ENCODE results near the gene C1orf198. TPM values are rescaled to one million over a fixed set of nuclear protein-coding genes. Genes with fewer than 3 reads are reported as not detected.
A peak's percentile ranks its signal among the peaks of the same experiment; 100 is the strongest.

Gene C1orf198
- total and polyA plus RNA-seq, 2 of the 4 experiments (the other 2 are of a cell fraction), result 67.4 to 76.2 TPM

DNA sequence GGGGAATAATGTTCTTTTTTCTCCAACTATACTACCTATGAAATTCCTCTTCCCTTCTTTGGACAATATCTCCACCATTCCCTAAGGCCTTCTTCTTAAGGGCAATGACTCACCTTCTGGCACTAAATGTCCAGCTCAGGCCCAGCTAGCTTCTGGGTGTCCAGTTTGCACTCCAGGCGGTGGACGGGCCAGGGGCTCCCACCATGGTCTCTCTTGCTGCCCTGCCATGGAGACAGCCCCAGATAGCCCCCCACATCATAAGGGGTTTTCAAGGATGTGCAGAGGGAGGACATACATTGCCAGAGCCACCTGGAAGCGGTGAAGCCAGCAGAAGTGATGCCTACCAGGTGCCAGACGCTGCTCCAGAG, 43.8 kb downstream of the C1orf198 start:
- Histone ChIP-seq H3K14ac (replicated peaks; ENCODE audit: low read depth, low read length) (peak overlapping the region; percentile 63; the same call in 1 of the 2 replicates), H2BK5ac (ENCODE audit: low read depth, low read length, poor library complexity, severe bottlenecking) (peak overlapping the region; percentile 21), H3K56ac (ENCODE audit: extremely low read depth, insufficient read depth, low read length) (no peak overlapping the region), H4K20me1 (ENCODE audit: insufficient read depth, low read length) (peaks cover 5% of the 10 kb centered on the region; the same call in 1 of the 2 replicates), H2BK120ac (ENCODE audit: low read depth, low read length) (peak overlapping the region; percentile 47), H4K5ac (ENCODE audit: low read depth, low read length) (no peak overlapping the region), H2BK20ac (ENCODE audit: low read depth, low read length) (peak overlapping the region; percentile 61), H3K23ac (ENCODE audit: low read depth, low read length) (0 out of 2 replicates have a peak overlapping the region, but pooled peaks have one; percentile 17), H2AK5ac (ENCODE audit: low read depth, low read length) (peak overlapping the region; percentile 79; the same call in 1 of the 2 replicates), H3K9ac (ENCODE audit: low read depth, low read length) (no peak overlapping the region), H3K9me1 (ENCODE audit: insufficient read depth, low read length) (peaks cover 26% of the 10 kb centered on the region; the same call in 1 of the 2 replicates), H4K91ac (ENCODE audit: insufficient read depth, low read depth, low read length) (peak overlapping the region; percentile 8; the same call in 1 of the 2 replicates), H3K4ac (ENCODE audit: low read depth, low read length) (peak overlapping the region; percentile 67), H3K4me2 (ENCODE audit: low read depth, low read length) (no peak overlapping the region), H3K4me1 (ENCODE audit: control insufficient read depth, insufficient read depth, low read length) (peaks cover 24% of the 10 kb centered on the region), H3K27me3 (ENCODE audit: control insufficient read depth, insufficient read depth, low read length) (no peaks in the 10 kb centered on the region), H3K9me3 (ENCODE audit: control insufficient read depth, insufficient read depth, low read length) (no peaks in the 10 kb centered on the region), H3K4me3 (ENCODE audit: insufficient read depth, low read depth, low read length) (no peak overlapping the region), H2BK15ac (ENCODE audit: low read depth, low read length) (no peak overlapping the region; the same call in 2 of the 3 replicates), H3K27ac (ENCODE audit: insufficient read depth, low read length) (0 out of 2 replicates have a peak overlapping the region, but pooled peaks have one; percentile 3), H3K36me3 (ENCODE audit: control insufficient read depth, insufficient read depth, low read length) (no peaks in the 10 kb centered on the region), H3K18ac (ENCODE audit: low read depth, low read length) (no peak overlapping the region), H3K79me1 (ENCODE audit: low read depth in 1 of 2, low read length in 2 of 2) (no peaks in the 10 kb centered on the region; a peak in 1 of 4 replicates), H2AFZ (replicated peaks; ENCODE audit: low read length, poor library complexity) (peak overlapping the region; percentile 69), H4K8ac (ENCODE audit: low read depth in 2 of 2, low read length in 2 of 2) (no peak overlapping the region), H2AK9ac (replicated peaks; ENCODE audit: low read depth, low read length, poor library complexity) (peak overlapping the region; percentile 39)
- no peak for TF ChIP-seq USF2 (IDR thresholded peaks at IDR 0.05; ENCODE audit: low read depth, low read length)
- CTCF ChIA-PET, result no interaction called here
- ATAC-seq (ENCODE audit: low read depth) (no peak; the same call in 1 of the 2 replicates), DNase-seq (peak; percentile 51)
- POLR2A ChIA-PET (ENCODE audit: unreplicated experiment), result no interaction called here
- in situ Hi-C loops (cut with MboI; ENCODE audit: low sequenced_read_pairs), result no loop called here
- WGBS, 2 experiments (ENCODE audit: extremely low coverage in 2 of 2, insufficient read length in 1 of 2), result no CpG with 5 or more reads among the region's 4 CpGs
- intact Hi-C loops (cut with micrococcal nuclease), result no loop called here
- dilution Hi-C loops (cut with HindIII; ENCODE audit: low sequenced_read_pairs, unreplicated experiment), result no loop called here
- no TSS peak for BruUV-seq (replicated peaks)

All from IMR-90 (cell line).